ENCODE measurements around the gene HOXA13.
A peak's percentile ranks its signal among the peaks of the same experiment; 100 is the strongest.

DNA sequence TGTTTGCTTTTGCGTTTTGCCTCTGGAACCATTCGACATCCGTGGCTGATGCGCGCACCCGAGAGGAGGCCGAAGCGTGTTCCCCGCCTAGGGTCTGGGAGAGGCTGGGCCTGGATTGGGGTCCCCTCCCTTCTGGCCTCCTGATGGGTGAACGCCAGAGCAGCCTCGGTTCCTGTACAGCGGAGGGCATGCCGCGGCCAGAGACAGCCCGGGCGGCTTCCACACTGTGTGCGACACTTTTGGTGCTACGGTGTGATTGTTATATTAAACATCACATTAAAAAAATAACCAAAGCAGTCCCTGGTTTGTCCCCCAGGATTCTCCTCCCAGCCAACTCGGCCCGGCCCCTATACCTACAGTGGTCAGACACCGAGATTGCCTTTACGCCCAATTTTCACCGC is 39.7 kb downstream of the HOXA13 start:
- TF ChIP-seq, protein P1, sequence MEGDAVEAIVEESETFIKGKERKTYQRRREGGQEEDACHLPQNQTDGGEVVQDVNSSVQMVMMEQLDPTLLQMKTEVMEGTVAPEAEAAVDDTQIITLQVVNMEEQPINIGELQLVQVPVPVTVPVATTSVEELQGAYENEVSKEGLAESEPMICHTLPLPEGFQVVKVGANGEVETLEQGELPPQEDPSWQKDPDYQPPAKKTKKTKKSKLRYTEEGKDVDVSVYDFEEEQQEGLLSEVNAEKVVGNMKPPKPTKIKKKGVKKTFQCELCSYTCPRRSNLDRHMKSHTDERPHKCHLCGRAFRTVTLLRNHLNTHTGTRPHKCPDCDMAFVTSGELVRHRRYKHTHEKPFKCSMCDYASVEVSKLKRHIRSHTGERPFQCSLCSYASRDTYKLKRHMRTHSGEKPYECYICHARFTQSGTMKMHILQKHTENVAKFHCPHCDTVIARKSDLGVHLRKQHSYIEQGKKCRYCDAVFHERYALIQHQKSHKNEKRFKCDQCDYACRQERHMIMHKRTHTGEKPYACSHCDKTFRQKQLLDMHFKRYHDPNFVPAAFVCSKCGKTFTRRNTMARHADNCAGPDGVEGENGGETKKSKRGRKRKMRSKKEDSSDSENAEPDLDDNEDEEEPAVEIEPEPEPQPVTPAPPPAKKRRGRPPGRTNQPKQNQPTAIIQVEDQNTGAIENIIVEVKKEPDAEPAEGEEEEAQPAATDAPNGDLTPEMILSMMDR (conservative IDR thresholded peaks at IDR 0.05; ENCODE audit: low read depth in 2 of 2): no peak
- peak; percentile 35 for TF ChIP-seq EZH2 (IDR thresholded peaks at IDR 0.05; ENCODE audit: low read depth, unreplicated experiment)

Measured in GM23338 (cell line).